ENCODE data around the gene DAP3. TPM values are rescaled to one million over a fixed set of nuclear protein-coding genes. Genes with fewer than 3 reads are reported as not detected.

DAP3 gene
- total RNA-seq, 1 experiment from 2014 or later, result 148 TPM

DNA sequence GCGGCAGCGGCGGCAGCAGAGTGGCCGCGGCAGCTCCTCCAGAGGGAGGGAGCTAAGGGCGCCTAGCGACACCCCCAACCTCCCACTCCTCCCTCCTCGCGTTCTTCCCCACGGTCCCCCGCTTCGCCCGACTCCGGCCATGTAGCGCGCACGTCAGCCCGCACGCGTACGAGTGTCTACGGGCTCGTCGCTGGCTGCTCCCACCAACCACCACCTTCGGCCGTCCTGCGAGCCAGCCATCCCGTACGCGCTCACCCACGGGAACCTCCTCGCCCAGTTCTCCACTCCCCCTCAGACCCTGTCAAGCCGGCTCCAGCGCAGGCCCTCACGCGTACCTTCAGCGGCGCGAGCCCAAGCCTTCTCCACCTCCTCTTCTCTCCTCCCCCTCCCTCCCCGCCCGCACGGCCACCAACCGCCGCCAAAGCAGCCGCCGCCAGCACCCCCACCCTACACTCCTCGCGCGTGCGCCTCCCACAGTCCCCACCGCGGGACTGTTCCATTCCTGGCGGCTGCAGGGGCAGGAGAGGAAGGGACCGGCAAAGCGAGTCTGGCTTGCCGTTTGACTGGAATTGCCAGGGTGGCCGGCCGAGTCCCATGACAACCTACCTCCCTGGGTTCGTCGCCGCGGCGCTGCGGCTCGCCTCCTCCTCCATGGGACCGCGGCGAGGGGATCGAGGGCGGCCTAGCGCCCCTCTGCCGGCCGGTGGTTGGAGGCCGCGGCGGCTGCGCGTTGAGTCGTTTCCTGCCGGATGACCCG, 389 bp upstream of the DAP3 start, which contains the start of gene YY1AP1:
YY1AP1 (minus strand) TSS at position 451 of the 757 bp plus-strand sequence. CDS start 8,338 bp downstream, outside the sequence.
- Histone ChIP-seq H3K9me3 (ENCODE audit: control insufficient read depth in 1 of 2, insufficient read depth in 1 of 2, low read depth in 1 of 2, low read length in 2 of 2) (no peaks in the 10 kb centered on the region), H3K4me1 (ENCODE audit: control insufficient read depth in 1 of 2, insufficient read depth in 2 of 2, low read length in 2 of 2) (peaks cover 4 to 6% of the 10 kb centered on the region in 2 experiments; a peak in 3 of 4 replicates), H3K4me2 (ENCODE audit: low read length) (peak within 1 kb of the TSS; percentile 69), H3K27me3 (ENCODE audit: insufficient read depth, low read length) (no peaks in the 10 kb centered on the region), H3K79me2 (ENCODE audit: insufficient read depth, low read length) (peaks cover 90% of the 10 kb centered on the region), H3K4me3 (replicated peaks in 1 of 2; ENCODE audit: low read depth in 1 of 2, low read length in 2 of 2) (peak within 1 kb of the TSS; percentile 88 to 91), H3K27ac (ENCODE audit: low read depth, low read length) (peak within 1 kb of the TSS; percentile 97), H3K36me3 (ENCODE audit: control insufficient read depth in 1 of 2, insufficient read depth in 2 of 2, low read length in 2 of 2) (peaks cover 5 to 26% of the 10 kb centered on the region in 2 experiments), H4K20me1 (ENCODE audit: insufficient read depth) (peaks cover 4% of the 10 kb centered on the region; the same call in 1 of the 2 replicates), H3K9ac (ENCODE audit: low read length) (peak within 1 kb of the TSS; percentile 93), H2AFZ (ENCODE audit: low read depth, low read length, poor library complexity, severe bottlenecking) (no peak within 1 kb of the TSS), H3K9me2 (ENCODE audit: insufficient read depth) (no peaks in the 10 kb centered on the region)
- ChIA-PET RAD21 (ENCODE audit: low non-redundant PET in 1 of 2, low total read pairs in 2 of 2, uncharacterized antibody in 2 of 2, unreplicated experiment in 2 of 2) (no interaction called here), POLR2A (interaction anchor here (1.0 kb wide), 1 partner anchor 36 kb away, joined by 3 read pairs; no protein-coding TSS in a partner anchor), CTCF (no interaction called here)
- peak; percentile 87 for ATAC-seq
- no TSS peak for BruUV-seq (replicated peaks)
- peak; percentile 75 for DNase-seq (ENCODE audit: low read depth, low spot score)
- intact Hi-C loops (cut with micrococcal nuclease), result no loop called here
- TF ChIP-seq SP1 (IDR thresholded peaks at IDR 0.05; ENCODE audit: low read depth) (peak; percentile 90), ZFX (IDR thresholded peaks at IDR 0.05) (peak; percentile 25; the same call in 1 of the 2 replicates), JUND (IDR thresholded peaks at IDR 0.05) (peak; percentile 86), YY1 (IDR thresholded peaks at IDR 0.05; ENCODE audit: extremely low read depth, insufficient replicate concordance, low read depth, low read length) (peak; percentile 34), SIN3A (IDR thresholded peaks at IDR 0.05; ENCODE audit: low read depth) (peak; percentile 64), MAX (IDR thresholded peaks at IDR 0.05) (peak; percentile 63; the same call in 1 of the 2 replicates), FOSL1 (IDR thresholded peaks at IDR 0.05; ENCODE audit: low read depth) (no peak), CEBPB (IDR thresholded peaks at IDR 0.05; ENCODE audit: low read depth) (no peak), TCF7L2 (IDR thresholded peaks at IDR 0.05; ENCODE audit: borderline replicate concordance, extremely low read depth, insufficient read depth, insufficient read length) (peak; percentile 82)

Data from HCT116 (cell line).